Cardiac muscle cell (in vitro differentiated cells and primary cell): ENCODE measurements around the gene SUPT4H1. TPM values are rescaled to one million over a fixed set of nuclear protein-coding genes. Genes with fewer than 3 reads are reported as not detected.

ENCODE experiments used
- DNase-seq, 2 donors: peaks; one replicate each; pipeline versions ENCODE4 v3.0.0 to v3.0.0-alpha.2; 2010 to 2017; ENCODE audit warnings: low read depth in 1 of 2, low spot score in 1 of 2
- H3K27ac ChIP-seq: fragments of 200-600 bp; sonication (generic); 2 replicates; pipeline ENCODE4 v1.5.1; 2016
- H3K27me3 ChIP-seq: fragments of 200-600 bp; sonication (generic); 2 replicates; pipeline ENCODE4 v1.6.0; 2016; ENCODE audit warnings: control low read depth
- H3K36me3 ChIP-seq: fragments of 200-600 bp; sonication (generic); 2 replicates; pipeline ENCODE4 v1.5.1; 2016; ENCODE audit warnings: control low read depth
- H3K4me1 ChIP-seq: fragments of 200-600 bp; sonication (generic); 2 replicates; pipeline ENCODE4 v1.8.1; 2017; ENCODE audit warnings: low read depth, mild to moderate bottlenecking, mixed run types
- H3K4me3 ChIP-seq: fragments of 200-600 bp; sonication (generic); 2 replicates; pipeline ENCODE4 v1.5.1; 2016; ENCODE audit warnings: mild to moderate bottlenecking
- H3K9me3 ChIP-seq: fragments of 200-600 bp; sonication (generic); 2 replicates; pipeline ENCODE4 v1.5.1; 2017; ENCODE audit warnings: low read depth, mild to moderate bottlenecking, control low read depth
- CTCF ChIP-seq: IDR thresholded peaks from 2 replicates; pipeline ENCODE4 v1.5.1; 2012; ENCODE audit warnings: low read depth, mild to moderate bottlenecking, low read length
- polyA plus RNA-seq: library from polyadenylated mRNA; unstranded; fragments of >200 nt; fragmentation: Nextera tagmentation; extraction: Ambion mirVana; gene quantifications from 2 replicates; pipeline ENCODE4 v1.2.1, GENCODE V29; 2016
- total RNA-seq: library from RNA; depleted of rRNA; stranded (reverse); fragments of >200 nt; gene quantifications from 2 replicates; pipeline ENCODE4 v1.2.3, GENCODE V29; 2016

SUPT4H1 gene
- total and polyA plus RNA-seq, 2 experiments from 2014 or later, result 97.9 to 152 TPM

GRCh38 chr17:58375256-58375655, 23.3 kb upstream of the SUPT4H1 start:
- no peak for DNase-seq
- no peaks in the 10 kb centered on the region for H3K9me3 ChIP-seq
- TF ChIP-seq CTCF, result no peak
- no peaks in the 10 kb centered on the region for H3K4me1 ChIP-seq
- H3K4me3 ChIP-seq, result no peak overlapping the region
- H3K27me3 ChIP-seq, result no peaks in the 10 kb centered on the region
- no peak overlapping the region for H3K27ac ChIP-seq
- no peaks in the 10 kb centered on the region for H3K36me3 ChIP-seq

- no peak overlapping the region for H3K4me3 ChIP-seq
- TF ChIP-seq CTCF, result no peak
- no peak overlapping the region for H3K27ac ChIP-seq
These were observed 21.9 kb upstream of the SUPT4H1 start for GRCh38 chr17:58373923-58374322.

GRCh38 chr17:58373003-58373402, 21.0 kb upstream of the SUPT4H1 start:
- Histone ChIP-seq H3K9me3 (no peaks in the 10 kb centered on the region), H3K36me3 (no peaks in the 10 kb centered on the region), H3K4me3 (no peak overlapping the region), H3K4me1 (no peaks in the 10 kb centered on the region), H3K27me3 (no peaks in the 10 kb centered on the region), H3K27ac (no peak overlapping the region)
- DNase-seq, result no peak
- TF ChIP-seq CTCF, result no peak

More at GRCh38 chr17:58373923-58374322, 21.9 kb upstream of the SUPT4H1 start:
- Histone ChIP-seq H3K9me3 (no peaks in the 10 kb centered on the region), H3K36me3 (no peaks in the 10 kb centered on the region), H3K27me3 (no peaks in the 10 kb centered on the region), H3K4me1 (no peaks in the 10 kb centered on the region)
- DNase-seq, result no peak

DNA sequence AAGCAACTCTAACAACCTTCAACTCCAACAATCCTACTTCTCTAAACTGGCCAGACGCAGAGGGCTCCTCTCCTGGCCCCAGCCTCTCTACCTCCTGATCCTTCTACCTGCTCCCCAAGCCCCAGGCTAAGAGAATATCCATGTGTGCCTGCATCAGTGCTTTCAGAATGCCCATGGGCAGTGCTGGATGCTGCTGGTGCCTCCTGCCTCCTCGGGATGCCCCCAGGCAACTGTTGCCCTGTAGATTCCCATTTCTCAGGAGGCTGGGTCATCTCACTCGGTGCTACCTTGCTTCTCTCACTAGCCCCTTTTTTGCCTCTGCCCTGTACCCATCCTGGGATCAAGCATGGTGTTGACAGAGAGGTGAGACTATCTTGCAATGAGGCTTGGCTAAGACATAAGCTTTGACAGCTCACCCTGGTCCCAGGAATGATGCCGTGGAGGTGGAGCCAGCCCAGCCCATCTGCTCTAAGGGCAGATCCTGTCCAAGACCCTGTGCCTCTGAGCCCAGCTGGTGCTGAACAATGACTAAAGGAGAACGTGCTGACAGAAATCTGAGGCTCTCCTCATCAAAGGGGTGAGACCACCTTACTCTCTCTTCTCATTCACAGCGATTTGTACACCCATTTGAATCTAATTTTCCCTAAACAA, 19.4 kb upstream of the SUPT4H1 start:
- Histone ChIP-seq H3K27me3 (no peaks in the 10 kb centered on the region), H3K9me3 (no peaks in the 10 kb centered on the region), H3K27ac (no peak overlapping the region), H3K4me1 (peaks cover 5% of the 10 kb centered on the region), H3K36me3 (no peaks in the 10 kb centered on the region), H3K4me3 (no peak overlapping the region)
- DNase-seq, result no peak
- TF ChIP-seq CTCF, result no peak

GRCh38 chr17:58370716-58371115, 18.7 kb upstream of the SUPT4H1 start:
- DNase-seq, result no peak
- H3K27ac ChIP-seq, result no peak overlapping the region
- H3K4me3 ChIP-seq, result no peak overlapping the region
- no peaks in the 10 kb centered on the region for H3K36me3 ChIP-seq
- TF ChIP-seq CTCF, result no peak
- no peaks in the 10 kb centered on the region for H3K9me3 ChIP-seq
- H3K4me1 ChIP-seq, result peaks cover 12% of the 10 kb centered on the region
- H3K27me3 ChIP-seq, result no peaks in the 10 kb centered on the region

GRCh38 chr17:58370309-58370708, 18.3 kb upstream of the SUPT4H1 start:
- no peak for TF ChIP-seq CTCF
- no peak for DNase-seq
- no peaks in the 10 kb centered on the region for H3K27me3 ChIP-seq

More at GRCh38 chr17:58370309-58370708, 18.3 kb upstream of the SUPT4H1 start:
- no peak overlapping the region for H3K4me3 ChIP-seq
- no peaks in the 10 kb centered on the region for H3K9me3 ChIP-seq
- H3K27ac ChIP-seq, result no peak overlapping the region
- H3K36me3 ChIP-seq, result no peaks in the 10 kb centered on the region
- peaks cover 13% of the 10 kb centered on the region for H3K4me1 ChIP-seq
